ENCODE results near the gene SLC25A29. TPM values are rescaled to one million over a fixed set of nuclear protein-coding genes. Genes with fewer than 3 reads are reported as not detected.

Gene SLC25A29
- 100 to 1,000 TPM in 3 of 4 donors, 10 to 100 TPM in 1; 92.2 to 276 (median 173) TPM for total RNA-seq

- 1% methylated on average over 38 to 76 of the region's 131 CpGs for WGBS, 2 donors
- peak; percentile 81 to 87 for DNase-seq (ENCODE audit: low spot score in 2 of 2)
- Histone ChIP-seq H3K9me3 (no peaks in the 10 kb centered on the region), H3K27ac (peak within 1 kb of the TSS; percentile 76 to 97 (median 92)), H3K4me3 (peak within 1 kb of the TSS; percentile 65 to 94 (median 80)), H3K36me3 (no peaks in the 10 kb centered on the region), H3K4me1 (peaks cover 0 to 55% (median 24%) of the 10 kb centered on the region in 4 donors), H3K27me3 (no peaks in the 10 kb centered on the region)
- peak in 1 of 2 donors; percentile 79 for TF ChIP-seq EP300 (IDR thresholded peaks at IDR 0.05)
- TF ChIP-seq POLR2A (IDR thresholded peaks at IDR 0.05): peak; percentile 44 to 89
- peak in 1 of 5 experiments; percentile 34 for TF ChIP-seq CTCF (IDR thresholded peaks at IDR 0.05)
Measured at GRCh38 chr14:100306101-100306997, at the start of gene SLC25A29. SLC25A29 (minus strand) TSS chr14:100306444; CDS start chr14:100306232, 212 bp downstream.

- Histone ChIP-seq H3K4me1 (no peaks in the 10 kb centered on the region), H3K27ac (no peak overlapping the region), H3K4me3 (no peak overlapping the region), H3K27me3 (no peaks in the 10 kb centered on the region), H3K9me3 (no peaks in the 10 kb centered on the region), H3K36me3 (peaks cover 0 to 99% (median 16%) of the 10 kb centered on the region in 3 donors)
- no peak for DNase-seq (ENCODE audit: low spot score in 2 of 2)
- no peak for TF ChIP-seq EP300 (IDR thresholded peaks at IDR 0.05)
- WGBS, 2 donors: 85 to 94% methylated on average over 5 of the region's 5 CpGs
Measured at GRCh38 chr14:100350986-100351385, 44.7 kb upstream of the SLC25A29 start.

- no peaks in the 10 kb centered on the region for H3K9me3 ChIP-seq
- peaks cover 0 to 98% (median 19%) of the 10 kb centered on the region in 3 donors for H3K36me3 ChIP-seq
- no peak for DNase-seq (ENCODE audit: low spot score in 2 of 2)
- no peak overlapping the region for H3K27ac ChIP-seq
- no peak for TF ChIP-seq CTCF (IDR thresholded peaks at IDR 0.05)
- TF ChIP-seq EP300 (IDR thresholded peaks at IDR 0.05): no peak
- no peak for TF ChIP-seq POLR2A (IDR thresholded peaks at IDR 0.05)
- H3K4me3 ChIP-seq: no peak overlapping the region
- no peaks in the 10 kb centered on the region for H3K4me1 ChIP-seq
- H3K27me3 ChIP-seq: no peaks in the 10 kb centered on the region
- WGBS, 2 donors: 85 to 91% methylated on average over 11 of the region's 11 CpGs
Measured at GRCh38 chr14:100350276-100350926, 44.2 kb upstream of the SLC25A29 start.

GRCh38 chr14:100348784-100349685 is 42.8 kb upstream of the SLC25A29 start:
- Histone ChIP-seq H3K9me3 (no peaks in the 10 kb centered on the region), H3K27me3 (no peaks in the 10 kb centered on the region), H3K27ac (no peak overlapping the region), H3K4me3 (no peak overlapping the region), H3K36me3 (peaks cover 0 to 84% (median 19%) of the 10 kb centered on the region in 3 donors), H3K4me1 (no peaks in the 10 kb centered on the region)
- TF ChIP-seq POLR2A (IDR thresholded peaks at IDR 0.05) (no peak), EP300 (IDR thresholded peaks at IDR 0.05) (no peak), CTCF (IDR thresholded peaks at IDR 0.05) (no peak)
- no peak for DNase-seq (ENCODE audit: low spot score in 2 of 2)
- WGBS, 2 donors: 76% methylated on average over 6 to 11 of the region's 14 CpGs

- DNase-seq (ENCODE audit: low spot score in 2 of 2): no peak
- H3K4me3 ChIP-seq: no peak overlapping the region
- no peak overlapping the region for H3K27ac ChIP-seq
- no peaks in the 10 kb centered on the region for H3K9me3 ChIP-seq
- TF ChIP-seq CTCF (IDR thresholded peaks at IDR 0.05): no peak
- TF ChIP-seq EP300 (IDR thresholded peaks at IDR 0.05): no peak
- TF ChIP-seq POLR2A (IDR thresholded peaks at IDR 0.05): no peak
- peaks cover 0 to under 1% (median 0%) of the 10 kb centered on the region in 4 donors for H3K4me1 ChIP-seq
- WGBS, 2 donors: 87 to 92% methylated on average over 8 to 12 of the region's 12 CpGs
- no peaks in the 10 kb centered on the region for H3K27me3 ChIP-seq
- H3K36me3 ChIP-seq: peaks cover 0 to 77% (median 19%) of the 10 kb centered on the region in 3 donors
Measured at GRCh38 chr14:100348253-100348729, 42.0 kb upstream of the SLC25A29 start.
